EH (cell line): ENCODE results near the gene OVCH1.
"Not testable (repeated sequence)": the region's sequence is repeated elsewhere in the genome, so short reads cannot be mapped to it uniquely, and the experiment has no call there.

Source experiments
- DNase-seq: peaks from one replicate; pipeline ENCODE4 v3.0.0-alpha.2; 2015; ENCODE audit warnings: low read depth

Gene OVCH1

DNA sequence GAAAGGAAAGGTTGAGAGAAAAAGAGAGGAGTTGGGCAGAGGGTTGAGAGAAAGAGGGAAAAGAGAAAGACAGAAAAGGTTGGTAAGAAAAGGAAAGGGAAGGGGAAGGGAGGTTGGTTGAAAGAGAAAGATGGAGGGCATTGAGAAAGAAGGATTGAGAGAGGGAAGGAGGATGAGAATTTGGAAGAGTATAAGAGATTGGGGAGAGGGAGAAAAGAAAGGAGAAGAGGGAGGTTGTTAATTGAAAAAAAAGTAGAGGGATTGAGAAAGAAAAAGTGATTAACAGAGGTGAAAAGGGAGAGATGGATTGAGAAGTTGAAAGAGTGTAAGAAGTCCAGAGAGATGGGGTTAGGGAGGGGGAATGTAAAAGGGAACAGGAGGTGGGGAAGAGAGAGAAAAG lies 95.0 kb downstream of the OVCH1 start:
- no peak for DNase-seq

DNA sequence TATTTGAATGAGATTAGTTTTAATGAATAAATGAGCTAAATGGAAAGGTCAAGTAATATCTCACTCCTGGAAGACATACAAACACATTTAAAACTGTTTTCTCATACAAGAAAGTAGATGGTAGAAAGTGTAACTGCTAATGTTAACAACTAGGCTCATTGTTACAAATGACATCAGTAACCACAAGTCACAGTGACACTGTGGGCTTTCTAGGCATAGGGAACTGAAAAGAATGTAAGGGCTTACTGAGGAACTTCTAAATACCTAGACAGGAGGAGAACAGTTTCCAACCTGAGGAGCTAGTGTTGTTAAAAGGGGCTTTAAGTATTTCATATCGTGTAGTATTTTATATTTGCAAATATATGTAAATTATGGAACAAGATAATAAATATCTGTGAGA lies 99.0 kb downstream of the OVCH1 start:
- no peak for DNase-seq

DNA sequence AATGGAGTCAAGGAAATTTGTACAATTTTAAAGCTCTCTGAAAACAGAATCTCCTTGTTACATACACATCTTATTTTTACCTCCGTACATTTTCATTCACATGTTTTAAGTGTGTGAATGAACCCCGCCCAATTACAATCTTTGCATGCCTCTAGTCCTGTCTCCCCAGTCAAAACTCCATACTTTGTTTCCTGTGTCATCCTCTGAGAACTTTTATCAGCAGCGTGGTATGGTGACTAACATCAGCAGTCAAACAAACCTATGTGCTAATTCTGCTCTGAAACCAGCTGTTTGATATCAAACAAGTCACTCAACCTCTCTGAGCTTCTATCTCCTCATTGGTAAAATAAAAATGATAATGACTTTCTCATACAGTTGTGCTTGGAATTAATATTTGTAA lies 100.7 kb downstream of the OVCH1 start:
- peak; percentile 20 for DNase-seq

DNA sequence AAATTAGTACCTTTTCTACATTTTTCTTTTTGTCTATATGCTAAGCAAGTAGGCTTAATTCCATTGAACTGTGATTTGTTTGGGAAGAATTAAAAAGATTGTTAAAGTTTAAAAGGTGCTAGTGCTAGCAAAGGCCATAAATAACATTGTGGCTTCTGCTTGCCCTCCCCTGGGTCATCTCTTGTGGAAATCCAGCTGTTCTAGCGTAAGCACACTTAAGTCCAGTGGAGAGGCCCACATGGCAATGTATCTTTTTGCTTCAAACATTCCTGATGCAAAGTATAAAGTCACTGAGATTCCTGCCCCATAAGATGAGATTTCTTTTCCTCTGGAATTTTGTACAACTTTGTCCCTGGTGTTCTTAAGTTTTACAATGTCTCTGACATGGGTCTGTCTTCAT lies 102.1 kb downstream of the OVCH1 start:
- DNase-seq, result no peak

DNA sequence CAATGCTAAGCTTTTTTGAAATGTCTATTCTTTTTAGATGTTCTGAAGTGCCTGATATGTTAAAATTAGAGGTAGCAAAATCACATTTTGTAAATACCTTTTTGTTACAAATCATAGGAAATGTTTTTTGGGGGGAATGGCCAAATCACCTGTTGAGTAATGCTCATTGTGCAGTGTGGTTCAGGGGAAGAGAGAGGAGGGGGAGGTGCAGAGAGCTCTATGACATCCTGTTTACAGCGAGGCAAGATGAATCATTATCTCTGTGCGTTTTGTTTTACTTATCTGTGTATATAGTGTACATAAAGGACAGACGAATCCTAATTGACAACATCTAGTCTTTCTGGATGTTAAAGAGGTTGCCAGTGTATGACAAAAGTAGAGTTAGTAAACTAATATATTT lies 107.1 kb downstream of the OVCH1 start:
- DNase-seq, result not testable (repeated sequence)

DNA sequence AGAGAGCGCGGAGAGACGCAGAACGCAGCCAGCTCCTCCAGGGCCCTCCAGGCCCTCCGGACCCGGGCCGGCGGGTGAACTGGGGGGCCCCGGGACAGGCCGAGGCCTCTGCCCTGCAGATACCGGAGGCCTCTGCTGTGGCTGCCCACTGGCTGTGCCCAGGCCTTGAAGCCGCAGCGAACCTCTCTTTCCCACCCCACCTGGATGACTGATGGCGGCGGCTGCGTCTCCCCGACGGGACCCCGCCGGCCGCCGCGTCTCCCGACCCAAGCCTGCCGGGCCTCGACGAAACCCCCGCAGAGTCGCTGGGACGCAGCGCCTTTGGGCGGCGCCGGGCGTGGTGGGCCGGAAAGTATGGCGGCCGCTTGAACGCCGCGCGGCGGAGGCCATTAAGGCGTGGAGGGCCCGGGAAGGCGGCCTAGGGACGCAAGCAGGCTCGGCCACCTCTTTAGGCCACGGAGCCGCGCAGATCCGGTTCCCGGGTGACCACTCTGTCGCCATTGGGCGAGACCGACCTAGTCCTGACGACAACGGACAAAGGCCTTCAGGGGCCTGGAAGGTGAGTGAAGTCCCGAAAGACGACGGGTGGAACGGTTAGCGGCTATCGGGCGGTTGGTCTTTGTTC lies 108.1 kb downstream of the OVCH1 start:
- no peak for DNase-seq

DNA sequence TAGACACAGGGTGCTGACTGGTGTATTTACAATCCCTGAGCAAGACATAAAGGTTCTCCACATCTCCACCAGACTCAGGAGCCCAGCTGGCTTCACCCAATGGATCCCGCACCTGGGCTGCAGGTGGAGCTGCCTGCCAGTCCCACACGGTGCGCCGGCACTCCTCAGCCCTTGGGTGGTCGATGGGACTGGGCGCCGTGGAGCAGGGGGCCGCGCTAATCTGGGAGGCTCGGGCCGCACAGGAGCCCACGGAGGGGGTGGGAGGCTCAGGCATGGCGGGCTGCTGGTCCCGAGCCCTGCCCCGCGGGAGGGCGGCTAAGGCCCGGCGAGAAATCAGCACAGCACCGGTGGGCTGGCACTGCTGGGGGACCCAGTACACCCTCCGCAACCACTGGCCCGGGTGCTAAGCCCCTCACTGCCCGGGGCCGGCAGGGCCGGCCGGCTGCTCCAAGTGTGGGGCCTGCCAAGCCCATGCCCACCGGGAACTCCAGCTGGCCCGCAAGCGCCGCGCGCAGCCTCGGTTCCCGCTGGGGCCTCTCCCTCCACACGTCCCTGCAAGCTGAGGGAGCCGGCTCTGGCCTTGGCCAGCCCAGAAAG lies 111.3 kb downstream of the OVCH1 start:
- not testable (repeated sequence) for DNase-seq

DNA sequence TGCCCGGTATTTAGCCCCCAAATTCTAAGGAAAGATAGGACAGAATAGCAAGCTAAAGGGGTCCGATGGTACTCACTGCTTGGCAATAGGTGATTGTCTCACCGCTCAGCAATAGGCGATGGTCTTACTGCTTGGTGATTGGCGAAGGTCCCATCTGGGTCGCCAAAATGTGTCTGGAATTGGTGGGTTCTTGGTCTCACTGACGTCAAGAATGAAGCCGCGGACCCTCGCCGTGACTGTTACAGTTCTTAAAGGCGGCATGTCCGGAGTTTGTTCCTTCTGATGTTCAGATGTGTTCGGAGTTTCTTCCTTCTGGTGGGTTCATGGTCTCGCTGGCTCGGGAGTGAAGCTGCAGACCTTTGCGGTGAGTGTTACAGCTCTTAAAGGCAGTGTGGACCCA lies 112.3 kb downstream of the OVCH1 start:
- DNase-seq, result not testable (repeated sequence)

DNA sequence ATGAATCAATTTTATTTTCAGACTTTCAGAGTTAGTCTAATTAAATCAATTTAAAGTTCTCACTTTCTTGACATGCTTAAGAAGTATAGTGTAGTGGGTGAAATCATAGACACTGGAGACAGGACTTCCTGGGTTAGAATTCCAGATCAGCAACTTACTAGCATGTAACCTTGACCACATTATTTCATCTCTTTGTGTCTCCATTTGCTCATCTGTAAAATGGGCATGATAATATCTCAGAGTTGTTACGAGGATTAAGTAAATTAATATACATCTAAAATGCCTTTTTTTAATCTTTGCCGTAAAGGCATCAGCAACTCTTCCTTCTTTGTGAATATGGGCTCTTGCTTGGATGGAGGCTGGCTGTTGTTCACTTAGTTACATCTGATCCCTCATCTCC lies 115.2 kb downstream of the OVCH1 start:
- DNase-seq, result no peak

DNA sequence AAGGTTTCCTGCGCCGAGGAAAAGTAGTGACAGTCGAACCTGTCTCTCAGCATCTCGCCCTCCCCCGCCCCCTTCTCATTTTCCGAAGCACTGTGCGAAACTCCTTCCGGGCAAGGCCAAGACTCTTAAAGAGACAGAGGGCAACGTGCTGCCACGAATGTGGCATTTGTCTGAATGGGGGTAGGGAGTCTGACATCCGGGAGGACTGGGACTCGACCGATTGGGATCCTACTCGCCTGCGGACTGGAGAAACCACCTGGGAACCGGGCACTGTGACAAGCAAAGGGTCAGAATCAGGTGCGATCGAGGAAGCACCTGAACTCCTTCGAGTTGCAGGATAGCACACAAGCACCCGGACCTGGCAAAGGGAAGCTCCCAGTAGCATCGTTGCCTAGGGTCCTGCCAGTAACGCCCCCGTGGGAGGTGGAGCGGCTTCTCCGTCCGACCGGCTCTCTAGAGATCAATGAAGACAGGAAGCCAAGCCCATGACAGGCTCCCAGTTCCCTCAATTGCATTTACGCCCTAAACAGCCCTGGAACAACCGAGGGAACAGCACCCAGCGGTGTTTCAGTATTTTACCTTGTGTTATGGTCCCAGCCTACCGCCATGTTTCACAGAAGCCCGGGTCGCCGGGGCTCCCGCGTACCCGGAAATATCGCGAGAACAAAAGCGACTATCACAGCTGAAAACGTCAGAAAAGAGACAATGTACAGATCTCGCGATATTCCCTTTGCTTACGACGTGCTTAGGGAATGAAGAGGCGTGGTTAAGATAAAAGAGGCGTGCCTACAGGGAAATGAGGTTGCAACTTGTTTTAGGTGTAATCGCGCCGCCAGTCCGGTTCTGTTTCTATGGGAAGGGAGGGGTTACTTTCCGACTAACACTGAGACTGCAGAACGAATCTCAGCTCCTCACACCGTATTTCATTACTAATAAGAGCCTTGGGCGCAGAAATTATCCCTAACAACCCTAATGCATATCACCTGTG lies 116.7 kb downstream of the OVCH1 start, which contains the start of gene ERGIC2:
ERGIC2 (minus strand) TSS at position 637 of the 988 bp plus-strand sequence. CDS start 9,539 bp downstream, outside the sequence.
- peak; percentile 98 for DNase-seq
